ENCODE results near the gene H2AZ1.

H2AZ1 gene

GRCh38 chr4:99946356-99947189, 3.5 kb downstream of the H2AZ1 start, which contains the start of gene DNAJB14:
DNAJB14 (minus strand) TSS chr4:99946618; CDS start chr4:99946571, 47 bp downstream.
- peak; percentile 37 to 57 for DNase-seq (ENCODE audit: low read depth in 2 of 2, low spot score in 1 of 2)

DNA sequence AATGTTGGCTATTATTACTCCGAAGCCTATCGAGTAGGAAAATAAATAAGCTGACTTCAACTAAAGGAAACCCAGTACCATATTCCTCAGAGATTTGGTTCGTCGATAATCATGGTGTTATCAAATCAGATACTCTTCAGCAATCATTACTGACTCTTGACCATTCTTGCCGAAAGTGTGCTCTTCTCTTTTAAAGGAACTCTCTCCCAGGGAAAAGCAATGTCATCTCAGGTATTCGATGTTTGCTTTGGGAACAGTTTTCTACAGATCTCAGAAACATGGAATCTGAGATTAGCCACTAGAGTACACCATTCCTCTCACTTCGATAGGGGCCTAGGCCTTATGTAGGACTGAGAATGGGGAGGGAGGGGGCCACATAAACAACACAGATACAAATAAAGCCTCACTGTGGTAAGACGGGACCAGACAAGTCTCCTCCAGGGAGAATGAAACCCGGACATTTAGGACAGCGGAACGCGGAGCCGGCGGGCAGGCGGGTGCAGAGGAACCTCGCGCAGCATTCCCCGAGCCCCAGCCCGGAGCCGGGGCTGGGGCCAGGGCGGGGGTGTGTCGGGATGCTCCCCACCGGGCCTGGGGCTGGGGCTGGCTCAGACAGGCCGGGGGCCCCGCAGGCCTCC, 4.2 kb downstream of the H2AZ1 start:
- no peak for DNase-seq (ENCODE audit: low read depth in 2 of 2, low spot score in 1 of 2)

- DNase-seq (ENCODE audit: low read depth in 2 of 2, low spot score in 1 of 2), result no peak
These were observed 6.1 kb downstream of the H2AZ1 start for GRCh38 chr4:99943904-99944437.

DNA sequence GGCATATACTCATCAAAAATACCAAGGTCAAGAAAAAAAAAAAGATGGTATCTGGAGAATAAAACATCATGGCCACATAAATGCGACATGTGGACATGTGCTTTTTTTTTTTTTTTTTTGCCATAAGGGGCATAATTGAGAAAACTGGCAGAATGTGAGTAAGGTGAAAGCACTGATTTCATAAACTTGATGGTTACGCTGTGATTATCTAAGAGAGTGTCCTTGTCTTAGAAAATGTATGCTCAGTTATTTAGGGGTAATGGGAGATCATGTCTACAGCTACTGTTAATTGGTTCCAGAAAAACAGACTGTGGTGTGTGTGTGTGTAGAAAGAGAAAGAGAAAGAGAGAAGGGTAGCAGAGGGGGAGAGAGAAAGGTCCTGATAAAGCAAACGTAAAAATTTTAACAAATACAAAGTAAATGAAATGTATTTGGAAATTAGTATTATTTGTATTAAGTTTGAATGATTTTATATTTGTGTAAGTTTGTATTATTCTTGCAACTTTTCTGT, 11.8 kb downstream of the H2AZ1 start:
- no peak for DNase-seq (ENCODE audit: low read depth in 2 of 2, low spot score in 1 of 2)

GRCh38 chr4:99934891-99935290, 15.2 kb downstream of the H2AZ1 start:
- DNase-seq (ENCODE audit: low read depth in 2 of 2, low spot score in 1 of 2), result no peak

- no peak for DNase-seq (ENCODE audit: low read depth in 2 of 2, low spot score in 1 of 2)
These were observed 22.5 kb downstream of the H2AZ1 start for GRCh38 chr4:99927566-99927965.

DNA sequence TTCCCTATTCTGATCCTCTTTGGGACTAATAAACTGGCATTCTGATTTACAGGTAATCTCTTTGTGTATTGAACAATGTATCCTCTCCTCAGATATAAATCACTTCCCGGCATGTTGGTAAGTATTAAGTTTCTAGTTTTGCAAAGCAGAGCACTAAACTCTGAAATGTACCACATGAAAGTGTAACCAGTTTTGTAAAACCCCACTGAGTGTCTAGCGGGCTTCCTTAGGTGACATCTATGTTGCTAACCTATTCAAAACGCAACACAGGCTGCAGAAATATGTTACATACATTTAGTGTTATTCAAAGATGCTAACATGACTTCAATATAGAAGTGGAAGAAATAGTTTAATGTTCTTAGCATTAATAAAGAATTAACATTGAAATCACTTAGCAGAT, 28.9 kb downstream of the H2AZ1 start:
- DNase-seq (ENCODE audit: low read depth in 2 of 2, low spot score in 1 of 2), result no peak

DNA sequence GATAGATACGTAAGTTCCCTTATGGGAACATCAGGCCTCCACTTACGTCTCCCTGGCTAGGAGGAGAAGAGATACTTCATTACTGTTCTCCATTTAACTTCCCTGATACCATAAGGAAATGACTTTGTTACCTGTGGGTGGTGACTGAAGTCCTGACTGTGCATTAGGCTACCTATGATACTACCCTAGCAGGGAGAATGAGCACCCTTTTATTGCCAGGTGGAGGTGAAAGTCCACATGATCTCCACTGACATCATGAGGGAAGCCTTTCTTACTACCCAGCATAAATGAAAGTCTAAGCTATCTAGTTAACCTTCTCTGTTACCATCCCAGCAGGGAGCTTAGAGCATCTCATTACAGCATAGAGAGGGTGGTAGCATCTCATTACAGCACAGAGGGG, 31.4 kb downstream of the H2AZ1 start:
- no peak for DNase-seq (ENCODE audit: low read depth in 2 of 2, low spot score in 1 of 2)

GRCh38 chr4:99917575-99917974, 32.5 kb downstream of the H2AZ1 start:
- DNase-seq (ENCODE audit: low read depth in 2 of 2, low spot score in 1 of 2), result no peak

GRCh38 chr4:99915449-99915848, 34.6 kb downstream of the H2AZ1 start:
- DNase-seq (ENCODE audit: low read depth in 2 of 2, low spot score in 1 of 2), result no peak

All from stimulated activated CD8-positive, alpha-beta memory T cell treated with anti-CD3 and anti-CD28 coated beads, Interleukin-4, amount 100 ng/mL, for 4 hours (primary cell).